ENCODE data around the gene TOGARAM2.

DNA sequence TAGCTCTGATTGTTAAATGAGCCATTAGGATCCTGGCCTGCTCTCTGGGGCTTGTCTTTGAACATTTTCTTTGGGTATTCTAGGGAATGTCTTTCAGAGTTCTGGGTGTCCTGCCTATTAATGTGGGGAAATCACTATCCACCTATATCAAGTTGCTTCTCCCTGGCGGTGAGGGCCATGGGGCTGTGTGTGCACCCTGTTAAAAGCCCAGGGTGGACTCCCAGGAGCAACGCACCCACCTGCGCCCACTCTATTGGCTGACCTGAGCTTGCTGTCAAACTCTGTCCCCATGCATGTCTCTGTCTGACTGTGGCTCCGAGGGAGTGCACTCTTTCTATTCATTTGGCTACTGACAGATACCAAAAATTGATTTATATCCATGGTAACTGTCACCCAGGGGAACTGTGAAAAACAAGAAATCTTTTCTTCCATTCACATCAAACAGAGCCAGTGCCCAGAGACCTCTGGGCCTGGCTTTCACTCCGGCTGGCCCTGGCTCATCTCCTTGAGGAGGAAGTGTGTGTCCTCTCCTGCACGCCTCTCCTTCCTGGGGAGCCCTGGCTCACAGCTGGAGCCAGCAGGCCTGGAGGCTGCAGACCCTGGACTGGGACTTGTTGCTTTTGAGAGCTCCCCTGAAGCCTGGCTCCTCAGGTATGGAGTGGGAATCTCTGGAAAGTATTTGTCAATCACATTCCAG, 10.5 kb upstream of the TOGARAM2 start:
- TF ChIP-seq, protein P1, sequence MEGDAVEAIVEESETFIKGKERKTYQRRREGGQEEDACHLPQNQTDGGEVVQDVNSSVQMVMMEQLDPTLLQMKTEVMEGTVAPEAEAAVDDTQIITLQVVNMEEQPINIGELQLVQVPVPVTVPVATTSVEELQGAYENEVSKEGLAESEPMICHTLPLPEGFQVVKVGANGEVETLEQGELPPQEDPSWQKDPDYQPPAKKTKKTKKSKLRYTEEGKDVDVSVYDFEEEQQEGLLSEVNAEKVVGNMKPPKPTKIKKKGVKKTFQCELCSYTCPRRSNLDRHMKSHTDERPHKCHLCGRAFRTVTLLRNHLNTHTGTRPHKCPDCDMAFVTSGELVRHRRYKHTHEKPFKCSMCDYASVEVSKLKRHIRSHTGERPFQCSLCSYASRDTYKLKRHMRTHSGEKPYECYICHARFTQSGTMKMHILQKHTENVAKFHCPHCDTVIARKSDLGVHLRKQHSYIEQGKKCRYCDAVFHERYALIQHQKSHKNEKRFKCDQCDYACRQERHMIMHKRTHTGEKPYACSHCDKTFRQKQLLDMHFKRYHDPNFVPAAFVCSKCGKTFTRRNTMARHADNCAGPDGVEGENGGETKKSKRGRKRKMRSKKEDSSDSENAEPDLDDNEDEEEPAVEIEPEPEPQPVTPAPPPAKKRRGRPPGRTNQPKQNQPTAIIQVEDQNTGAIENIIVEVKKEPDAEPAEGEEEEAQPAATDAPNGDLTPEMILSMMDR (IDR thresholded peaks at IDR 0.05): no peak
- no peak for TF ChIP-seq POLR2A (IDR thresholded peaks at IDR 0.05)
